B cell (primary cell): ENCODE measurements around the gene TRNAU1AP.
"Not testable (repeated sequence)": the region's sequence is repeated elsewhere in the genome, so short reads cannot be mapped to it uniquely, and the experiment has no call there.

ENCODE experiments used
- EZH2 ChIP-seq: IDR thresholded peaks from 2 replicates; pipeline ENCODE4 v1.6.1; 2012; ENCODE audit warnings: borderline replicate concordance, low read depth, mild to moderate bottlenecking, moderate library complexity, low read length; ENCODE audit not compliant: insufficient read depth, poor library complexity, severe bottlenecking
- TF ChIP-seq, protein P1 (sequence below): fragments of 200-600 bp; IDR thresholded peaks from one replicate; pipeline ENCODE4 v1.8.0; 2022; ENCODE audit warnings: antibody characterized with exemption, mild to moderate bottlenecking

GRCh38 chr1:28572891-28573290 is 20.0 kb downstream of the TRNAU1AP start:
- TF ChIP-seq, protein P1, sequence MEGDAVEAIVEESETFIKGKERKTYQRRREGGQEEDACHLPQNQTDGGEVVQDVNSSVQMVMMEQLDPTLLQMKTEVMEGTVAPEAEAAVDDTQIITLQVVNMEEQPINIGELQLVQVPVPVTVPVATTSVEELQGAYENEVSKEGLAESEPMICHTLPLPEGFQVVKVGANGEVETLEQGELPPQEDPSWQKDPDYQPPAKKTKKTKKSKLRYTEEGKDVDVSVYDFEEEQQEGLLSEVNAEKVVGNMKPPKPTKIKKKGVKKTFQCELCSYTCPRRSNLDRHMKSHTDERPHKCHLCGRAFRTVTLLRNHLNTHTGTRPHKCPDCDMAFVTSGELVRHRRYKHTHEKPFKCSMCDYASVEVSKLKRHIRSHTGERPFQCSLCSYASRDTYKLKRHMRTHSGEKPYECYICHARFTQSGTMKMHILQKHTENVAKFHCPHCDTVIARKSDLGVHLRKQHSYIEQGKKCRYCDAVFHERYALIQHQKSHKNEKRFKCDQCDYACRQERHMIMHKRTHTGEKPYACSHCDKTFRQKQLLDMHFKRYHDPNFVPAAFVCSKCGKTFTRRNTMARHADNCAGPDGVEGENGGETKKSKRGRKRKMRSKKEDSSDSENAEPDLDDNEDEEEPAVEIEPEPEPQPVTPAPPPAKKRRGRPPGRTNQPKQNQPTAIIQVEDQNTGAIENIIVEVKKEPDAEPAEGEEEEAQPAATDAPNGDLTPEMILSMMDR = not testable (repeated sequence)
- TF ChIP-seq EZH2 = not testable (repeated sequence)
